GM20431 (cell line): Measurements from ENCODE around the gene TNFAIP8L3.
"Not testable (repeated sequence)": the region's sequence is repeated elsewhere in the genome, so short reads cannot be mapped to it uniquely, and the experiment has no call there.

ENCODE experiments used
- in situ Hi-C: fragments of 300-500 bp; cut with MseI, MboI; formaldehyde crosslinking; loops from one replicate; pipeline ENCODE4 v1.15.0; 2020; ENCODE audit warnings: low sequenced_read_pairs; ENCODE audit not compliant: unreplicated experiment

TNFAIP8L3 gene

DNA sequence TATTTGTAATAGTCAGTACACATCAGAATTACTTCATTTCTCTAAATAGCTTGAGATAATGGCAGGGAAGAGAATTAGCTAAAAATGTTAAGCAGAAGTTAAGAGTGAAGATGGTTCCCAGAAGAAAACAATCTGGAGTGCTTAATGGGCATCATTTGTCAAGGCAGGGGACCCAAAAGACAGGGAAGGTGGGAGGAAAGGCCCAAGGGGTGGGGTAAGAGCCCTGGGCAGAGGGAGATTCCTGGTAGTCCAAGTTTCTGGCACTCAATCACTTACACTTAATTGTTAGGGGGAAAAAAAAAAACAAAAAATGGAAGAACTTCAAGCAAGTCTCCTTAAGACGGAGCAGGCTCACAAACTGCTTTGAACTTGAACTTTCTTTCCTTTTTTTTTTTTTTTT is 28.9 kb downstream of the TNFAIP8L3 start:
- in situ Hi-C loops, result no loop called here

GRCh38 chr15:51065261-51065660 is 29.4 kb downstream of the TNFAIP8L3 start:
- in situ Hi-C loops, result no loop called here

- in situ Hi-C loops, result no loop called here
These were observed 32.0 kb downstream of the TNFAIP8L3 start for GRCh38 chr15:51062736-51063135.

- in situ Hi-C loops, result no loop called here
These were observed 34.6 kb downstream of the TNFAIP8L3 start for GRCh38 chr15:51060030-51060673.

DNA sequence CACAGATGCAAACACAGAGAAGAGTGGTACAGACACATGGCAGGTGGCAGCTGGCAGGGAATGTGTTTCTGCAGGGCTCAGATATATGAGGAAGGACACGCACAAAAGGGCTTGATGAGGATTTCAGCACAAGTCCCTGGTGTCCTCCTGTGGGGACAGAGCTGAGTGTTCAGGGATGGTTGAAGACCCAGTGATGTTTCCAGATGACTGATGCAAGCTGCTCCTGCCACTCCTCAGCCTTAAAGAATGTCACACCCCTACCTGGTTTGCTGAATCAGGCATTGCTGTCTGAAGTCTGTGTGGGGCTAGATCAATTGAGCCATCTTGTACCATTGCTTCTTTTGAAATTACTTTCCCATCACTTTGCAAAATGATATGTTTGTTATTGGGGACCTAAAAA is 40.2 kb downstream of the TNFAIP8L3 start:
- in situ Hi-C loops, result no loop called here

GRCh38 chr15:51053571-51053970 is 41.1 kb downstream of the TNFAIP8L3 start:
- in situ Hi-C loops, result no loop called here

- in situ Hi-C loops, result no loop called here
These were observed 42.9 kb downstream of the TNFAIP8L3 start for GRCh38 chr15:51051776-51052175.

DNA sequence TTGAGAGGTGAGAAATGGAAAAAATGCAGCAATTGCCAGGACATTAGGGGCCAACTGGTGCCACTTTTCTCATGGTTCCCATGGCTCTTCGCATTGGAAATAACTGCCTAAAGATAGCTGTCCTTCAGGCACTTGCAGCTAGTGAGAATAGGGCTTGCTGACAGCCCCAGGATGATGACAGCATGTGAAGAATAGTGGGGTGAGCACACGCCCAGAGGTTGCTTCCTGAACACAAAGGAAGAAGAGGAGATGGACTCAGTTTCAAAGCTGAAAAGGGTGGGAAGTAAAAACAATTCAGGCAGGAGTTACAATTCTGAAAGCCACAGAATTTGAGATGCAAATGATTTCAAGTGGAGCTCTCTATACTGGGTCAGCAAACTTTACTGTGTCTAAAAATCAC is 45.6 kb downstream of the TNFAIP8L3 start:
- in situ Hi-C loops, result no loop called here

- in situ Hi-C loops, result no loop called here
These were observed 46.4 kb downstream of the TNFAIP8L3 start for GRCh38 chr15:51048308-51048707.

GRCh38 chr15:51046799-51047449 is 47.8 kb downstream of the TNFAIP8L3 start:
- in situ Hi-C loops, result no loop called here

DNA sequence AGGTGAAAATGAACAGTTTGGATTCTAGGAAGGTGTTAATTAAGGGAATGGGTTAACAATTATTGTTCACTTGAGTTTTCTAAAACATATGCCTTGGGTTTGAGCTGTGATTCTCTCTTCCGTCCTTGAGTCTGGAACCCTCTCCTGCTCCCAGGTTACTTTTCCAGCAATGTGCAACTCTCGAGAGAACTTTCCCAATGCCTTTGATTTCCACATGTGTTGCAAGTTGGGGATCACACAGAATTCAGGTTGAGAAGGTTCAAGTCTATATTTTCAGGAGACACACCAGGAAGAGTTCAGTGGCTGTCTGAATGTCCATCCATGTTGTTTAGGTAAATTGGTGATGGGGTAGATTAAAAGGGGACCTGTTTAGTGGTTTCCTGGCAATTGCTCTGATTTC is 48.7 kb downstream of the TNFAIP8L3 start:
- in situ Hi-C loops, result no loop called here

- in situ Hi-C loops, result no loop called here
These were observed 50.5 kb downstream of the TNFAIP8L3 start for GRCh38 chr15:51044037-51044727.

DNA sequence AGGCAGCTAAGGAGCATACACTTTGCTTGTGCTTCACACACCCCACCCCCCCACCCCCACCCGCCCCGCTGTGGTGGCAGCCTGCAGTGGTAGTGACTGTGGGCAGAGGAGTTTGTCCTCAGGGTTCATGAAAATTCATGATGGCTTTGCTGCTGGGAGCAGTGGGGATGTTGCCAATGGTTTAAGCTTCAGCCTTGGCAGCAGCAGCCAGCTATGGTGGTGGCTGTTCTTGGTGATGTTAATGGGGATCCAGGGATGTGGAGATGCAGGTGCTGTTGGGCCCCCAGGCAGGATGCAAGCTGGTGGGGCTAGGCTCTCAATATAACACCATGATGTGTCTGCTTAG is 55.8 kb downstream of the TNFAIP8L3 start:
- in situ Hi-C loops, result no loop called here

GRCh38 chr15:51038162-51038973 is 56.3 kb downstream of the TNFAIP8L3 start:
- in situ Hi-C loops, result no loop called here

- in situ Hi-C loops, result not testable (repeated sequence)
These were observed 57.2 kb downstream of the TNFAIP8L3 start for GRCh38 chr15:51037474-51037873.

GRCh38 chr15:51030649-51031316 is 63.9 kb downstream of the TNFAIP8L3 start:
- in situ Hi-C loops, result no loop called here

DNA sequence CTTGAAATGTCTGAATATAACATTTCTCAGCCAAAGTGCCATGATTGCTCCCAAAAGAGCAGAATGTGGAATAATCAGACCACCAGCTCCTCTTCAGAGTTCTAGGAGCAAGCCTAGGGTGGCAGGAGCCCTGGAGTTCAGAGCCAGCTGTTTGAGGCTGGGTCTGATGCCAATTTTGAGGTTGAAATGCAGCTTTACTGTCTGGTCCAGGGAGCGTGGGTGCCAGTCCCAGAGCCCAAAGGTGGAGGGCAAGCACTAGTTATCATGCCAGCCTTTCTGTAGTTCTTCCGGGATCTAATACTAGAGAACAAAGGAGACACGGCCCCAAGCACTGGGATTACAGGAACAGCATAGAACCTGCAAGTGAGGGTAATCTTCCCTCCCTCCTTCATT is 69.3 kb downstream of the TNFAIP8L3 start:
- in situ Hi-C loops, result no loop called here

- in situ Hi-C loops, result no loop called here
These were observed 69.8 kb downstream of the TNFAIP8L3 start for GRCh38 chr15:51024735-51025453.

- in situ Hi-C loops, result no loop called here
These were observed 71.2 kb downstream of the TNFAIP8L3 start for GRCh38 chr15:51023499-51023898.

DNA sequence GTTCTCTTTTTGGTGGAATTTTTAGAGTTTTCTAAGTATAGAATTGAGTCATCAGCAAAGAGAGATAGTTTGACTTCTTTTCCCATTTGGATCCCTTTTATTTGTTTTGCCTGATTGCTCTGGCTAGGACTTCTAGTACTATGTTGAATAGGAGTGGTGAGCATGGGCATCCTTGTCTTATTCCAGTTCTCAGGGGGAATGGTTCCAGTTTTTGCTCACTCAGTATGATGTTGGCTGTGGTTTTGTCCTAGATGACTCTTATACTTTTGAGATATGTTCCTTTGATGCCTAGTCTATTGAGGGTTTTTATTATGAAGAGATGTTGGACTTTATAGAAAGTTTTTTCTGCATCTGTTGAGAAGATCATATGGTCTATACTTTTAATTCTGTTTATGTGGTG is 72.5 kb downstream of the TNFAIP8L3 start:
- in situ Hi-C loops, result no loop called here
